ENCODE data around the gene ACBD7. TPM values are rescaled to one million over a fixed set of nuclear protein-coding genes. Genes with fewer than 3 reads are reported as not detected.

ACBD7 gene
- total and polyA plus RNA-seq, 7 donors: 0.57 TPM; not detected in 6

GRCh38 chr10:15083674-15084501 is 4.7 kb downstream of the ACBD7 start:
- peak overlapping the region; percentile 22 to 49 (median 47) for H3K4me3 ChIP-seq
- H3K4me1 ChIP-seq: peaks cover 0 to 19% (median 14%) of the 10 kb centered on the region in 4 donors
- no peak for DNase-seq
- peak overlapping the region; percentile 23 to 52 (median 32) for H3K27ac ChIP-seq
- intact Hi-C loops (cut with DNase I): no loop called here
- H3K36me3 ChIP-seq: no peaks in the 10 kb centered on the region
- TF ChIP-seq POLR2AphosphoS5 (IDR thresholded peaks at IDR 0.05): no peak
- TF ChIP-seq, protein P1, sequence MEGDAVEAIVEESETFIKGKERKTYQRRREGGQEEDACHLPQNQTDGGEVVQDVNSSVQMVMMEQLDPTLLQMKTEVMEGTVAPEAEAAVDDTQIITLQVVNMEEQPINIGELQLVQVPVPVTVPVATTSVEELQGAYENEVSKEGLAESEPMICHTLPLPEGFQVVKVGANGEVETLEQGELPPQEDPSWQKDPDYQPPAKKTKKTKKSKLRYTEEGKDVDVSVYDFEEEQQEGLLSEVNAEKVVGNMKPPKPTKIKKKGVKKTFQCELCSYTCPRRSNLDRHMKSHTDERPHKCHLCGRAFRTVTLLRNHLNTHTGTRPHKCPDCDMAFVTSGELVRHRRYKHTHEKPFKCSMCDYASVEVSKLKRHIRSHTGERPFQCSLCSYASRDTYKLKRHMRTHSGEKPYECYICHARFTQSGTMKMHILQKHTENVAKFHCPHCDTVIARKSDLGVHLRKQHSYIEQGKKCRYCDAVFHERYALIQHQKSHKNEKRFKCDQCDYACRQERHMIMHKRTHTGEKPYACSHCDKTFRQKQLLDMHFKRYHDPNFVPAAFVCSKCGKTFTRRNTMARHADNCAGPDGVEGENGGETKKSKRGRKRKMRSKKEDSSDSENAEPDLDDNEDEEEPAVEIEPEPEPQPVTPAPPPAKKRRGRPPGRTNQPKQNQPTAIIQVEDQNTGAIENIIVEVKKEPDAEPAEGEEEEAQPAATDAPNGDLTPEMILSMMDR (IDR thresholded peaks at IDR 0.05): no peak
- TF ChIP-seq EP300 (IDR thresholded peaks at IDR 0.05): no peak
- TF ChIP-seq POLR2A (IDR thresholded peaks at IDR 0.05): no peak
- no peaks in the 10 kb centered on the region for H3K27me3 ChIP-seq
- 82 to 90% methylated on average over 18 of the region's 18 CpGs for WGBS, 2 donors
- H3K9me3 ChIP-seq: no peaks in the 10 kb centered on the region

- DNase-seq: no peak
- no peak overlapping the region for H3K4me3 ChIP-seq
- no peaks in the 10 kb centered on the region for H3K9me3 ChIP-seq
- TF ChIP-seq POLR2AphosphoS5 (IDR thresholded peaks at IDR 0.05) (no peak), POLR2A (IDR thresholded peaks at IDR 0.05) (no peak), EP300 (IDR thresholded peaks at IDR 0.05) (no peak)
- TF ChIP-seq, protein P1 (IDR thresholded peaks at IDR 0.05): no peak
- no peak overlapping the region for H3K27ac ChIP-seq
- intact Hi-C loops (cut with DNase I): no loop called here
- 94% methylated on average over 3 of the region's 3 CpGs for WGBS, 2 donors
- H3K36me3 ChIP-seq: no peaks in the 10 kb centered on the region
- no peaks in the 10 kb centered on the region for H3K4me1 ChIP-seq
- no peaks in the 10 kb centered on the region for H3K27me3 ChIP-seq
Observed at GRCh38 chr10:15075421-15075820, 13.2 kb downstream of the ACBD7 start.

GRCh38 chr10:15072358-15072757 is 16.2 kb downstream of the ACBD7 start:
- Histone ChIP-seq H3K36me3 (no peaks in the 10 kb centered on the region), H3K4me1 (no peaks in the 10 kb centered on the region), H3K27me3 (no peaks in the 10 kb centered on the region), H3K27ac (no peak overlapping the region), H3K4me3 (no peak overlapping the region), H3K9me3 (no peaks in the 10 kb centered on the region)
- TF ChIP-seq POLR2A (IDR thresholded peaks at IDR 0.05) (no peak), POLR2AphosphoS5 (IDR thresholded peaks at IDR 0.05) (no peak), EP300 (IDR thresholded peaks at IDR 0.05) (no peak)
- TF ChIP-seq, protein P1 (IDR thresholded peaks at IDR 0.05): no peak
- intact Hi-C loops (cut with DNase I): no loop called here
- DNase-seq: no peak
- WGBS, 2 donors: 93 to 94% methylated on average over 5 of the region's 5 CpGs

- intact Hi-C loops (cut with DNase I): no loop called here
- 71 to 72% methylated on average over 4 of the region's 4 CpGs for WGBS, 2 donors
- Histone ChIP-seq H3K27ac (no peak overlapping the region), H3K9me3 (no peaks in the 10 kb centered on the region), H3K36me3 (no peaks in the 10 kb centered on the region), H3K27me3 (no peaks in the 10 kb centered on the region), H3K4me1 (no peaks in the 10 kb centered on the region), H3K4me3 (no peak overlapping the region)
- DNase-seq: no peak
- TF ChIP-seq, protein P1 (IDR thresholded peaks at IDR 0.05): no peak
- TF ChIP-seq POLR2A (IDR thresholded peaks at IDR 0.05) (no peak), EP300 (IDR thresholded peaks at IDR 0.05) (no peak), POLR2AphosphoS5 (IDR thresholded peaks at IDR 0.05) (no peak)
Observed at GRCh38 chr10:15069230-15069629, 19.3 kb downstream of the ACBD7 start.

Data from sigmoid colon (tissue), 7 donors.